ENCODE results near the gene PCDH18. TPM values are rescaled to one million over a fixed set of nuclear protein-coding genes. Genes with fewer than 3 reads are reported as not detected.

Gene PCDH18
- 33.5 and 150 TPM in 2 replicates for total RNA-seq

DNA sequence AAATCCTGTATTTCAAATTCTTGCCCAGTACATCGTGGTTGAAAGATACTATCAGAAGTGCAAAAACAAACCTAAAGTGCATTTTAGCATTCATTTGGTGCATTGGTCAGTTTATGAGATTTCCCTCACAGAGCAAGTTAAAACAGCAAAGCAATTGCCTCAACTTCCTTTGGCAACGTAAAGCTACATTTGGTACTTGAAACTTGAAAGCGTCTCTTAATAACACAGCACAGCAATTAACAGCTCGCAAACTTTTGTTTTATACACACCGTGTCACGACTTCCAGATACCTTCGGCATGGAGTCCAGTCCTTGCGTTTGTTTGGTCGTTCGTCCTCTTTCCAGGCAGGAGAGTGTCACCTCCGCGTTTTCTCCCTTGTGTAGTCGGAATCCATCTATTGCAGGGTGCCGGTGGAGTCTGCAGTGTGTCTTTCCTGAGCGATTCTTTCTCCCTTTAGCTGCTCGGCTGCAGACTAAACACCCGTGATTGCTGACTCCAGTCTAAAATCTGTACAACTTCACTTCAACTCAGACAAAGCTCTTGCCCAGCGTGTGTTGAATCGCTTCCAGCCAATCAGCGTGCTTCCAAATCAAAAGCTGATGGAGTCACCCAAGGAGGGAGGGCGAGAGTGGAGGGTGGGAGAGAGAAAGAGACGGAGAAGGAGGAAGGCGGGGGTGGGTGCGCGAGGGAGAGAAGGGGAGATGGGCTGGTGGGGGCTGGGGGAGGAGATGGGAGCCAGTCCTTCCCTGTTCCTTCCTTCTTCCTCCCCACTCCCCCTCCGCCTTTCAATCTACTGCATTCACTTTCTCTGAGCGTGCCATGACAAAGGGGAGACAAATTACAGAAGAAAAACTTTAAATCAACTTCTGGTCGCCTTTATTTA is at the start of gene PCDH18:
TSS of gene PCDH18 (minus strand) at position 509 of the 883 bp plus-strand sequence. CDS start at position 103, 406 bp downstream.

Measured in placental pericyte (primary cell).